IPS-NIHi11 (cell line): ENCODE results near the gene RHBDD1.
"Not testable (repeated sequence)": the region's sequence is repeated elsewhere in the genome, so short reads cannot be mapped to it uniquely, and the experiment has no call there.

ENCODE experiments used
- DNase-seq: peaks from one replicate; pipeline ENCODE4 v3.0.0; 2012; ENCODE audit warnings: mixed read lengths, low spot score

RHBDD1 gene

GRCh38 chr2:226799976-226800940 lies 35.6 kb upstream of the RHBDD1 start:
- DNase-seq, result no peak

- peak; percentile 80 for DNase-seq
Measured at GRCh38 chr2:226800941-226801784, 34.7 kb upstream of the RHBDD1 start.

GRCh38 chr2:226802573-226802972 lies 33.3 kb upstream of the RHBDD1 start:
- peak; percentile 39 for DNase-seq

- no peak for DNase-seq
Measured at GRCh38 chr2:226803410-226803809, 32.4 kb upstream of the RHBDD1 start.

GRCh38 chr2:226813148-226813701 lies 22.6 kb upstream of the RHBDD1 start:
- DNase-seq, result peak; percentile 29

- no peak for DNase-seq
Measured at GRCh38 chr2:226818930-226819329, 16.9 kb upstream of the RHBDD1 start.

- no peak for DNase-seq
Measured at GRCh38 chr2:226825056-226825455, 10.8 kb upstream of the RHBDD1 start.

GRCh38 chr2:226828191-226828590 lies 7.7 kb upstream of the RHBDD1 start:
- no peak for DNase-seq

GRCh38 chr2:226829721-226830631 lies 5.9 kb upstream of the RHBDD1 start:
- no peak for DNase-seq

- DNase-seq, result no peak
Measured at GRCh38 chr2:226831266-226831665, 4.6 kb upstream of the RHBDD1 start.

GRCh38 chr2:226832061-226832460 lies 3.8 kb upstream of the RHBDD1 start:
- DNase-seq, result no peak

GRCh38 chr2:226834880-226835279 lies 974 bp upstream of the RHBDD1 start:
- DNase-seq, result not testable (repeated sequence)

GRCh38 chr2:226835420-226835795 lies 446 bp upstream of the RHBDD1 start:
- peak; percentile 48 for DNase-seq

- DNase-seq, result no peak
Measured at GRCh38 chr2:226836548-226836885, 663 bp downstream of the RHBDD1 start.

- DNase-seq, result no peak
Measured at GRCh38 chr2:226837334-226837733, 1.5 kb downstream of the RHBDD1 start.

- DNase-seq, result no peak
Measured at GRCh38 chr2:226837787-226838603, 2.1 kb downstream of the RHBDD1 start.

GRCh38 chr2:226838722-226839121 lies 2.9 kb downstream of the RHBDD1 start:
- no peak for DNase-seq

- DNase-seq, result no peak
Measured at GRCh38 chr2:226839161-226839560, 3.3 kb downstream of the RHBDD1 start.

- DNase-seq, result no peak
Measured at GRCh38 chr2:226839951-226840350, 4.1 kb downstream of the RHBDD1 start.

GRCh38 chr2:226843001-226843400 lies 7.1 kb downstream of the RHBDD1 start:
- DNase-seq, result not testable (repeated sequence)
